Neural progenitor cell (in vitro differentiated cells): ENCODE results near the gene PCDHGB3. TPM values are rescaled to one million over a fixed set of nuclear protein-coding genes. Genes with fewer than 3 reads are reported as not detected.
"Not testable (repeated sequence)": the region's sequence is repeated elsewhere in the genome, so short reads cannot be mapped to it uniquely, and the experiment has no call there.

Experiments
- DNase-seq: peaks from one replicate; pipeline ENCODE4 v3.0.0-alpha.2; 2016; ENCODE audit warnings: low spot score
- H2AFZ ChIP-seq: fragments of 200-600 bp; sonication (generic); replicated peaks from 2 replicates; pipeline ENCODE4 v1.6.1; 2016; ENCODE audit warnings: antibody characterized with exemption
- H3F3A ChIP-seq: fragments of 200-600 bp; sonication (generic); 2 replicates; pipeline ENCODE4 v1.6.1; 2016; ENCODE audit warnings: antibody characterized with exemption, low read depth
- H3K27ac ChIP-seq: fragments of 200-600 bp; sonication (generic); 2 replicates; pipeline ENCODE4 v1.5.1; 2016; ENCODE audit warnings: mild to moderate bottlenecking
- H3K27me3 ChIP-seq: fragments of 200-600 bp; sonication (generic); 2 replicates; pipeline ENCODE4 v1.6.1; 2016; ENCODE audit warnings: mild to moderate bottlenecking, moderate library complexity
- H3K36me3 ChIP-seq: fragments of 200-600 bp; sonication (generic); 2 replicates; pipeline ENCODE4 v1.5.1; 2016
- H3K4me1 ChIP-seq: fragments of 200-600 bp; sonication (generic); 2 replicates; pipeline ENCODE4 v1.6.1; 2016; ENCODE audit warnings: mixed run types
- H3K4me2 ChIP-seq: fragments of 200-600 bp; sonication (generic); 2 replicates; pipeline ENCODE4 v1.6.1; 2016
- H3K4me3 ChIP-seq: fragments of 200-600 bp; sonication (generic); 2 replicates; pipeline ENCODE4 v1.5.1; 2016
- H3K79me2 ChIP-seq: fragments of 200-600 bp; sonication (generic); 2 replicates; pipeline ENCODE4 v1.6.1; 2016; ENCODE audit warnings: low read depth
- H3K9ac ChIP-seq: fragments of 200-600 bp; sonication (generic); 2 replicates; pipeline ENCODE4 v1.6.1; 2016
- H3K9me3 ChIP-seq: fragments of 200-600 bp; sonication (generic); 2 replicates; pipeline ENCODE4 v1.5.1; 2016; ENCODE audit warnings: low read depth
- H4K20me1 ChIP-seq: fragments of 200-600 bp; sonication (generic); 2 replicates; pipeline ENCODE4 v1.6.1; 2016; ENCODE audit warnings: low read depth
- H3K27ac Mint-ChIP-seq: 3 replicates; pipeline ENCODE4 v1.8.0; 2021; ENCODE audit warnings: mixed read lengths
- H3K27me3 Mint-ChIP-seq: 2 replicates; pipeline ENCODE4 v1.8.0; 2022; ENCODE audit warnings: low read depth, mild to moderate bottlenecking, inconsistent platforms, moderate library complexity, mixed read lengths; ENCODE audit not compliant: insufficient read depth
- H3K36me3 Mint-ChIP-seq: 3 replicates; pipeline ENCODE4 v1.8.0; 2021; ENCODE audit warnings: mixed read lengths
- H3K4me1 Mint-ChIP-seq: 3 replicates; pipeline ENCODE4 v1.8.0; 2021; ENCODE audit warnings: mixed read lengths
- H3K4me3 Mint-ChIP-seq: 3 replicates; pipeline ENCODE4 v1.8.0; 2021; ENCODE audit warnings: mild to moderate bottlenecking, moderate library complexity, mixed read lengths
- H3K9me3 Mint-ChIP-seq: 3 replicates; pipeline ENCODE4 v1.8.0; 2020; ENCODE audit warnings: mixed read lengths
- EZH2 ChIP-seq: fragments of 200-600 bp; sonication (generic); IDR thresholded peaks from 2 replicates; pipeline ENCODE4 v1.6.1; 2017; ENCODE audit warnings: antibody characterized with exemption, mild to moderate bottlenecking, moderate library complexity
- EZH2phosphoT487 ChIP-seq: fragments of 200-600 bp; sonication (generic); IDR thresholded peaks from 2 replicates; pipeline ENCODE4 v1.6.1; 2017; ENCODE audit warnings: antibody characterized with exemption
- total RNA-seq: library from RNA; depleted of rRNA; stranded (reverse); fragments of >200 nt; gene quantifications from 2 replicates; pipeline ENCODE4 v1.2.3, GENCODE V29; 2015; ENCODE audit warnings: low replicate concordance
- TF ChIP-seq, protein P1 (sequence below): fragments of 200-600 bp; sonication (generic); IDR thresholded peaks from 2 replicates; pipeline ENCODE4 v1.5.1; 2017; ENCODE audit warnings: antibody characterized with exemption, mild to moderate bottlenecking

Gene PCDHGB3
- total RNA-seq, 1 donor from 2014 or later, result 0.95 TPM

DNA sequence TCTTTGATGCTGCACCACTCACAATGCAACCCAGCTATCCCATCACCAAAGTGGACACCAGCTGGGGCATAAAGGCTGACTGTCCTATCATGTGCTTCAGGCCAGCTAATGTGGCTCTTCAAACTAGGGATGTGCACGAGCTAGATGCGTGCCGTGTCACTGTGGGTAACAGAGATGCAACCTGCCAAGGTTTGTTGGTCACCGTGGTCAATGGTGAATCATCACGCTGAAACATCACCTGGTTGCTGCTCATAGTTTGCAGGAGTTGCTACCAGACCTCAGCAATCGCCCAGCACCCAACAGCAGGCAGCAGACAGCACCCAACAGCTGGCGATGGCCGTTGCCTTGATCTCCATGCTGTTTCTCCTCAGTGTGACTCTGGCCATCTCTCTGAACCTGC lies 41.8 kb upstream of the PCDHGB3 start:
- TF ChIP-seq, protein P1, sequence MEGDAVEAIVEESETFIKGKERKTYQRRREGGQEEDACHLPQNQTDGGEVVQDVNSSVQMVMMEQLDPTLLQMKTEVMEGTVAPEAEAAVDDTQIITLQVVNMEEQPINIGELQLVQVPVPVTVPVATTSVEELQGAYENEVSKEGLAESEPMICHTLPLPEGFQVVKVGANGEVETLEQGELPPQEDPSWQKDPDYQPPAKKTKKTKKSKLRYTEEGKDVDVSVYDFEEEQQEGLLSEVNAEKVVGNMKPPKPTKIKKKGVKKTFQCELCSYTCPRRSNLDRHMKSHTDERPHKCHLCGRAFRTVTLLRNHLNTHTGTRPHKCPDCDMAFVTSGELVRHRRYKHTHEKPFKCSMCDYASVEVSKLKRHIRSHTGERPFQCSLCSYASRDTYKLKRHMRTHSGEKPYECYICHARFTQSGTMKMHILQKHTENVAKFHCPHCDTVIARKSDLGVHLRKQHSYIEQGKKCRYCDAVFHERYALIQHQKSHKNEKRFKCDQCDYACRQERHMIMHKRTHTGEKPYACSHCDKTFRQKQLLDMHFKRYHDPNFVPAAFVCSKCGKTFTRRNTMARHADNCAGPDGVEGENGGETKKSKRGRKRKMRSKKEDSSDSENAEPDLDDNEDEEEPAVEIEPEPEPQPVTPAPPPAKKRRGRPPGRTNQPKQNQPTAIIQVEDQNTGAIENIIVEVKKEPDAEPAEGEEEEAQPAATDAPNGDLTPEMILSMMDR, result no peak
- TF ChIP-seq EZH2, result no peak
- TF ChIP-seq EZH2phosphoT487, result no peak
- Histone ChIP-seq H2AFZ (no peak overlapping the region), H3K9ac (no peak overlapping the region), H3K36me3 (peaks cover 4% of the 10 kb centered on the region), H3K79me2 (no peaks in the 10 kb centered on the region), H3K27ac (no peak overlapping the region), H3K4me3 (no peak overlapping the region), H4K20me1 (no peaks in the 10 kb centered on the region), H3K4me1 (no peaks in the 10 kb centered on the region), H3K4me2 (no peak overlapping the region), H3K27me3 (no peaks in the 10 kb centered on the region), H3F3A (no peaks in the 10 kb centered on the region), H3K9me3 (peaks cover 6% of the 10 kb centered on the region)
- Mint-ChIP-seq H3K27me3 (peaks cover 6% of the 10 kb centered on the region), H3K27ac (no peak overlapping the region), H3K4me3 (no peak overlapping the region), H3K9me3 (peaks cover 37% of the 10 kb centered on the region), H3K36me3 (no peaks in the 10 kb centered on the region), H3K4me1 (no peaks in the 10 kb centered on the region)
- DNase-seq, result no peak

DNA sequence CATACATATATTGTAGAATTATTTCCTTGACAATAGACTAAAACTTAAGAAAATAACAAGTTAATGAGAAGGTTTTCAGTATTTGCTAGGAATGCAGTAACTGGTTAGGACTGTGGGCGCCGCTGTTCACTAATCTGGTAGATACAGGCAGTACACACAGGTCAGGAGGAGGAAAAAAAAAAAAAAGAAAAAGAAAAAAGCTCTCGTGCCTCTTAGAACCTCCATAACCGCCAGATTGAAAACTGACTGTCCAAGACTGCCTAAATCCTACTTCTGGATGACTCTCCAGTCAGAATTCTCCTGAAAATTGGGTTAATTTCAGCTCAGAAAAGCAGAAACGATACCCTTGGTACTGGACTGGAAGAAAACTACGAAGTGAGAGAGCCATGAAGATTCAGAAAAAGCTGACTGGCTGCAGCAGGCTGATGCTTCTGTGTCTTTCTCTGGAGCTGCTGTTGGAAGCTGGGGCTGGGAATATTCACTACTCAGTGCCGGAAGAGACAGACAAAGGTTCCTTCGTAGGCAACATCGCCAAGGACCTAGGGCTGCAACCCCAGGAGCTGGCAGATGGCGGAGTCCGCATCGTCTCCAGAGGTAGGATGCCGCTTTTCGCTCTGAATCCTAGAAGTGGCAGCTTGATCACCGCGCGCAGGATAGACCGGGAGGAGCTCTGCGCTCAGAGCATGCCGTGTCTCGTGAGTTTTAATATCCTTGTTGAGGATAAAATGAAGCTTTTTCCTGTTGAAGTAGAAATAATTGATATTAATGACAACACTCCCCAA lies 39.6 kb upstream of the PCDHGB3 start, which contains the start of gene PCDHGA1:
PCDHGA1 (plus strand) TSS at position 216 of the 782 bp plus-strand sequence.
- Histone ChIP-seq H3K9me3 (peaks cover 6% of the 10 kb centered on the region), H3K4me2 (no peak within 1 kb of the TSS), H3F3A (no peaks in the 10 kb centered on the region), H3K4me1 (no peaks in the 10 kb centered on the region), H2AFZ (no peak within 1 kb of the TSS), H4K20me1 (no peaks in the 10 kb centered on the region), H3K79me2 (no peaks in the 10 kb centered on the region), H3K9ac (no peak within 1 kb of the TSS), H3K27ac (no peak within 1 kb of the TSS), H3K27me3 (no peaks in the 10 kb centered on the region), H3K36me3 (peaks cover 4% of the 10 kb centered on the region), H3K4me3 (no peak within 1 kb of the TSS)
- H3K4me1 Mint-ChIP-seq, result no peaks in the 10 kb centered on the region
- TF ChIP-seq, protein P1, result peak; percentile 33
- no peak for TF ChIP-seq EZH2phosphoT487
- peaks cover 6% of the 10 kb centered on the region for H3K27me3 Mint-ChIP-seq
- H3K36me3 Mint-ChIP-seq, result no peaks in the 10 kb centered on the region
- H3K27ac Mint-ChIP-seq, result no peak within 1 kb of the TSS
- peak; percentile 13 for DNase-seq
- no peak within 1 kb of the TSS for H3K4me3 Mint-ChIP-seq
- H3K9me3 Mint-ChIP-seq, result peaks cover 44% of the 10 kb centered on the region

DNA sequence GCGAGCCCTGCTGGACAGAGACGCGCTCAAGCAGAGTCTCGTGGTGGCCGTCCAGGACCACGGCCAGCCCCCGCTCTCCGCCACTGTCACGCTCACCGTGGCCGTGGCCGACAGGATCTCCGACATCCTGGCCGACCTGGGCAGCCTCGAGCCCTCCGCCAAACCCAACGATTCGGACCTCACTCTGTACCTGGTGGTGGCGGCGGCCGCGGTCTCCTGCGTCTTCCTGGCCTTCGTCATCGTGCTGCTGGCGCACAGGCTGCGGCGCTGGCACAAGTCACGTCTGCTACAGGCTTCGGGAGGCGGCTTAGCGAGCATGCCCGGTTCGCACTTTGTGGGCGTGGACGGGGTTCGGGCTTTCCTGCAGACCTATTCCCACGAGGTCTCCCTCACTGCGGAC lies 37.5 kb upstream of the PCDHGB3 start:
- H3K36me3 ChIP-seq, H3K27ac ChIP-seq, H3K4me1 Mint-ChIP-seq, DNase-seq, H2AFZ ChIP-seq, H3K79me2 ChIP-seq, H3K4me3 Mint-ChIP-seq, H3K4me2 ChIP-seq, H3K9ac ChIP-seq, H3K4me3 ChIP-seq, H3K27me3 ChIP-seq, H3K4me1 ChIP-seq, H3K27me3 Mint-ChIP-seq, H3F3A ChIP-seq, H4K20me1 ChIP-seq, H3K9me3 ChIP-seq, H3K27ac Mint-ChIP-seq, H3K36me3 Mint-ChIP-seq: not testable (repeated sequence)
- H3K9me3 Mint-ChIP-seq, result peaks cover 42% of the 10 kb centered on the region

DNA sequence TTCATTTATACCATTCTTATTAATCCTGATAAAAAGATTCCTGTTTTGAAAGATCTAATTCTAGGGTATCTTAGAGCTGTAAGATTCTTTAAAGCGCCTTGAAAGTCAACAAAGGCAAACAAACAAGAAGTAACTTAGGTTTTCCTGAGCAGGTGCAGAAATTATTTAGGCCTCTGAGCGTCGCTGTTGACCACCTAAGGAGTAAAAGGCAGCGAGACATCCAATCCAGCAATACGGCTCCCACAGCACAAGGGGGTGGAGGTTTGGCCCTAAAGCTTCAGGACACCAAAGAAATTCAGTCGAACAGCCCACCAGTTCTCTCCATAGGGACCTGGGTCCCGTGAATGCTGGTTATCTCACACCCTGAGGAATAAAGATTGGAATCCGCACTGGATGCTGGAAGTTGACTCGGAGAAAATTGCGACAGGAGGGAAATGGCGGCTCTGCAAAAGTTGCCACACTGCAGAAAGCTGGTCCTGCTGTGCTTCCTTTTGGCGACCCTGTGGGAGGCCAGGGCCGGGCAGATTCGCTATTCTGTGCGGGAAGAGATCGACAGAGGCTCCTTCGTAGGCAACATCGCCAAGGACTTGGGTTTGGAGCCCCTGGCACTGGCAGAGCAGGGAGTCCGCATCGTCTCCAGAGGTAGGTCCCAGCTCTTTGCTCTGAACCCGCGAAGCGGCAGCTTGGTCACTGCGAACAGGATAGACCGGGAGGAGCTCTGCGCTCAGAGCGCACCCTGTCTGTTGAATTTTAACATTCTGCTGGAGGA lies 31.3 kb upstream of the PCDHGB3 start, which contains the start of gene PCDHGA2:
PCDHGA2 (plus strand) TSS at position 223 of the 769 bp plus-strand sequence.
- no peaks in the 10 kb centered on the region for H3K79me2 ChIP-seq
- H3F3A ChIP-seq, result no peaks in the 10 kb centered on the region
- Mint-ChIP-seq H3K27me3 (peaks cover 7% of the 10 kb centered on the region), H3K9me3 (peaks cover 50% of the 10 kb centered on the region), H3K4me1 (no peaks in the 10 kb centered on the region), H3K36me3 (peaks cover 1% of the 10 kb centered on the region), H3K4me3 (no peak within 1 kb of the TSS), H3K27ac (no peak within 1 kb of the TSS)
- no peaks in the 10 kb centered on the region for H3K27me3 ChIP-seq
- H3K4me2 ChIP-seq, result no peak within 1 kb of the TSS
- peak; percentile 54 for DNase-seq
- H2AFZ ChIP-seq, result no peak within 1 kb of the TSS
- no peak within 1 kb of the TSS for H3K4me3 ChIP-seq
- H4K20me1 ChIP-seq, result no peaks in the 10 kb centered on the region
- H3K9me3 ChIP-seq, result peaks cover 17% of the 10 kb centered on the region
- no peak for TF ChIP-seq EZH2
- TF ChIP-seq EZH2phosphoT487, result no peak
- TF ChIP-seq, protein P1, result peak; percentile 53
- no peak within 1 kb of the TSS for H3K9ac ChIP-seq
- no peaks in the 10 kb centered on the region for H3K36me3 ChIP-seq
- H3K4me1 ChIP-seq, result no peaks in the 10 kb centered on the region
- H3K27ac ChIP-seq, result no peak within 1 kb of the TSS

DNA sequence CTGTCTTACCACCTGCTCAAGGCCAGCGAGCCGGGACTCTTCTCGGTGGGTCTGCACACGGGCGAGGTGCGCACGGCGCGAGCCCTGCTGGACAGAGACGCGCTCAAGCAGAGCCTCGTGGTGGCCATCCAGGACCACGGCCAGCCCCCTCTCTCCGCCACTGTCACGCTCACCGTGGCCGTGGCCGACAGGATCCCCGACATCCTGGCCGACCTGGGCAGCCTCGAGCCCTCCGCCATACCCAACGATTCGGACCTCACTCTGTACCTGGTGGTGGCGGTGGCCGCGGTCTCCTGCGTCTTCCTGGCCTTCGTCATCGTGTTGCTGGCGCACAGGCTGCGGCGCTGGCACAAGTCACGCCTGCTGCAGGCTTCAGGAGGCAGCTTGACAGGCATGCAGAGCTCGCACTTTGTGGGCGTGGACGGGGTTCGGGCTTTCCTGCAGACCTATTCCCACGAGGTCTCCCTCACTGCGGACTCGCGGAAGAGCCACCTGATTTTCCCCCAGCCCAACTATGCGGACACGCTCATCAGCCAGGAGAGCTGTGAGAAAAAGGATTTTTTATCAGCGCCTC lies 29.2 kb upstream of the PCDHGB3 start:
- not testable (repeated sequence) for H3K9ac ChIP-seq, H3F3A ChIP-seq, H3K4me3 ChIP-seq, H3K36me3 Mint-ChIP-seq, DNase-seq, H4K20me1 ChIP-seq, H3K4me1 Mint-ChIP-seq, H2AFZ ChIP-seq, H3K4me1 ChIP-seq, H3K4me3 Mint-ChIP-seq, H3K79me2 ChIP-seq, H3K27me3 Mint-ChIP-seq, H3K36me3 ChIP-seq, H3K27ac Mint-ChIP-seq, H3K4me2 ChIP-seq, H3K27me3 ChIP-seq, H3K27ac ChIP-seq
- H3K9me3 ChIP-seq, result peaks cover 18% of the 10 kb centered on the region
- peaks cover 53% of the 10 kb centered on the region for H3K9me3 Mint-ChIP-seq
